Ishikawa (cell line): Measurements from ENCODE around the gene TGFBR3.

ENCODE experiments used
- CEBPB ChIP-seq: IDR thresholded peaks from 2 replicates; pipeline ENCODE4 v1.6.1; 2012
- CREB1 ChIP-seq: IDR thresholded peaks from 2 replicates; pipeline ENCODE4 v1.6.1; 2012; ENCODE audit warnings: low read depth
- EGR1 ChIP-seq: IDR thresholded peaks from 2 replicates; pipeline ENCODE4 v1.6.1; 2012
- EP300 ChIP-seq: IDR thresholded peaks from 2 replicates; pipeline ENCODE4 v1.6.1; 2012; ENCODE audit warnings: borderline replicate concordance
- FOXM1 ChIP-seq: IDR thresholded peaks from 2 replicates; pipeline ENCODE4 v1.6.1; 2012; ENCODE audit warnings: low read depth, borderline replicate concordance
- NFIC ChIP-seq: IDR thresholded peaks from 2 replicates; pipeline ENCODE4 v1.6.1; 2012
- RAD21 ChIP-seq: IDR thresholded peaks from 2 replicates; pipeline ENCODE4 v1.6.1; 2012; ENCODE audit warnings: low read depth
- TAF1 ChIP-seq: IDR thresholded peaks from 2 replicates; pipeline ENCODE4 v1.6.1; 2012; ENCODE audit warnings: low read depth, mild to moderate bottlenecking
- TCF12 ChIP-seq: IDR thresholded peaks from 2 replicates; pipeline ENCODE4 v1.6.1; 2012; ENCODE audit warnings: low read depth
- TEAD4 ChIP-seq: IDR thresholded peaks from 2 replicates; pipeline ENCODE4 v1.6.1; 2012
- YY1 ChIP-seq: IDR thresholded peaks from 2 replicates; pipeline ENCODE4 v1.6.1; 2012; ENCODE audit warnings: low read depth
- ZBTB7A ChIP-seq: IDR thresholded peaks from 2 replicates; pipeline ENCODE4 v1.6.1; 2012; ENCODE audit warnings: low read depth
- TF ChIP-seq, protein P1 (sequence below): IDR thresholded peaks from 2 replicates; pipeline ENCODE4 v1.6.1; 2012; ENCODE audit warnings: low read depth, mild to moderate bottlenecking
- TF ChIP-seq, protein P2 (sequence below): IDR thresholded peaks from 2 replicates; pipeline ENCODE4 v1.6.1; 2012
- TF ChIP-seq, protein P3 (sequence below): IDR thresholded peaks from 2 replicates; pipeline ENCODE4 v1.6.1; 2012

The TGFBR3 gene

DNA sequence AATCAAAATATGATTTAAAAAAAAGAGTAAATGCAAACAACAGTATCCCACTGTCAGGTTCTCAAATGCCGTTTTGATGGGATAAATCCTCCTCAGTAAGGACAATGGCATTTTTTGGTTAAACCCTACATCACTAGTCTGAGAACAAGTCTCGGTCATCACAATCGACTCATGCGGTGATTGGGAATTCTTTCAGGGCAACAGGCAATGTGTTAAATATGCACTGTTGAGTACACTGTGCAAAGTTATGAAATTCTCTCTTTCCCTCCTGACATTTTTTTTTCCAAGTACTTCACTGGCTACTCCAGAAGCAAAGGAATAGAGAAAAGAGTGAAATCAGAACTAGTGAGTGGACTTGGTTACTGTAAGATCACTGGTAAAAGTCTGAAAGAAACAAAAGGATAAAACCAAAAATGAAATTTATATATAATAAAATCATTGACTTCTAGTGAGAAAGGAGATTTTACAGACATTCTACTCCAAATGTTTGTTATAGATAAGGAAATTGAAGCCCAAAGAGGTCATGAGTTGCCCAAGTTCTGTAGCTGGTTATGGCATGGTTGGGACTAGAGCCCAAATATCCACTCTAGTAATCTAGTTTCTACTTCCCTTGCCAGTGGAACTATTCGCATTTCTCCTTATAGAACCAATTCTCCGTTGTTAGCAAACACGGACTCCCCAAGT lies 111.3 kb downstream of the TGFBR3 start:
- TF ChIP-seq TAF1: no peak
- no peak for TF ChIP-seq CEBPB
- no peak for TF ChIP-seq CREB1
- TF ChIP-seq, protein P1, sequence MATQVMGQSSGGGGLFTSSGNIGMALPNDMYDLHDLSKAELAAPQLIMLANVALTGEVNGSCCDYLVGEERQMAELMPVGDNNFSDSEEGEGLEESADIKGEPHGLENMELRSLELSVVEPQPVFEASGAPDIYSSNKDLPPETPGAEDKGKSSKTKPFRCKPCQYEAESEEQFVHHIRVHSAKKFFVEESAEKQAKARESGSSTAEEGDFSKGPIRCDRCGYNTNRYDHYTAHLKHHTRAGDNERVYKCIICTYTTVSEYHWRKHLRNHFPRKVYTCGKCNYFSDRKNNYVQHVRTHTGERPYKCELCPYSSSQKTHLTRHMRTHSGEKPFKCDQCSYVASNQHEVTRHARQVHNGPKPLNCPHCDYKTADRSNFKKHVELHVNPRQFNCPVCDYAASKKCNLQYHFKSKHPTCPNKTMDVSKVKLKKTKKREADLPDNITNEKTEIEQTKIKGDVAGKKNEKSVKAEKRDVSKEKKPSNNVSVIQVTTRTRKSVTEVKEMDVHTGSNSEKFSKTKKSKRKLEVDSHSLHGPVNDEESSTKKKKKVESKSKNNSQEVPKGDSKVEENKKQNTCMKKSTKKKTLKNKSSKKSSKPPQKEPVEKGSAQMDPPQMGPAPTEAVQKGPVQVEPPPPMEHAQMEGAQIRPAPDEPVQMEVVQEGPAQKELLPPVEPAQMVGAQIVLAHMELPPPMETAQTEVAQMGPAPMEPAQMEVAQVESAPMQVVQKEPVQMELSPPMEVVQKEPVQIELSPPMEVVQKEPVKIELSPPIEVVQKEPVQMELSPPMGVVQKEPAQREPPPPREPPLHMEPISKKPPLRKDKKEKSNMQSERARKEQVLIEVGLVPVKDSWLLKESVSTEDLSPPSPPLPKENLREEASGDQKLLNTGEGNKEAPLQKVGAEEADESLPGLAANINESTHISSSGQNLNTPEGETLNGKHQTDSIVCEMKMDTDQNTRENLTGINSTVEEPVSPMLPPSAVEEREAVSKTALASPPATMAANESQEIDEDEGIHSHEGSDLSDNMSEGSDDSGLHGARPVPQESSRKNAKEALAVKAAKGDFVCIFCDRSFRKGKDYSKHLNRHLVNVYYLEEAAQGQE: no peak
- no peak for TF ChIP-seq TEAD4
- TF ChIP-seq TCF12: no peak
- TF ChIP-seq, protein P2, sequence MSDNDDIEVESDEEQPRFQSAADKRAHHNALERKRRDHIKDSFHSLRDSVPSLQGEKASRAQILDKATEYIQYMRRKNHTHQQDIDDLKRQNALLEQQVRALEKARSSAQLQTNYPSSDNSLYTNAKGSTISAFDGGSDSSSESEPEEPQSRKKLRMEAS: no peak
- TF ChIP-seq EGR1: no peak
- TF ChIP-seq EP300: no peak
- no peak for TF ChIP-seq ZBTB7A
- TF ChIP-seq, protein P3, sequence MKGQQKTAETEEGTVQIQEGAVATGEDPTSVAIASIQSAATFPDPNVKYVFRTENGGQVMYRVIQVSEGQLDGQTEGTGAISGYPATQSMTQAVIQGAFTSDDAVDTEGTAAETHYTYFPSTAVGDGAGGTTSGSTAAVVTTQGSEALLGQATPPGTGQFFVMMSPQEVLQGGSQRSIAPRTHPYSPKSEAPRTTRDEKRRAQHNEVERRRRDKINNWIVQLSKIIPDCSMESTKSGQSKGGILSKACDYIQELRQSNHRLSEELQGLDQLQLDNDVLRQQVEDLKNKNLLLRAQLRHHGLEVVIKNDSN: no peak
- no peak for TF ChIP-seq YY1

DNA sequence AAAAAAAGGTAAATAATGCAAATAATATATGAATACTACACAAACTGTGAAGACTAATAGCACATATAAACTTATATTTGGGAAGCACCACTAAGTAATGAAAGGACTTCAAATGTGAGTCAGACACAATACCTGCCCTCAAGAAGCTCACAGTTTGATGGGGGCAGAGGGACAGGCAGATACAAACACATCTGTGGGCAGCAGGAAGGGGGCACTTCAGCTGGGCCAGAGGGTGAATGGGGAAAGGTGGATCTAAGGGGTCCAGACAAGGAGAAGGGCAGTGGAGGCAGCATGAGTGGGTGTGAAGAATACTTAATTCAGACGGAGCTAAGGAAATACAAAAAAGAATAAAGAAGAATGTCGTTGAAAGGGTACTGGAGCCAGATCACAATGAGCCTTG lies 114.2 kb downstream of the TGFBR3 start:
- TF ChIP-seq EGR1 (no peak), TAF1 (no peak), FOXM1 (no peak), CEBPB (no peak)
- TF ChIP-seq, protein P3: no peak

DNA sequence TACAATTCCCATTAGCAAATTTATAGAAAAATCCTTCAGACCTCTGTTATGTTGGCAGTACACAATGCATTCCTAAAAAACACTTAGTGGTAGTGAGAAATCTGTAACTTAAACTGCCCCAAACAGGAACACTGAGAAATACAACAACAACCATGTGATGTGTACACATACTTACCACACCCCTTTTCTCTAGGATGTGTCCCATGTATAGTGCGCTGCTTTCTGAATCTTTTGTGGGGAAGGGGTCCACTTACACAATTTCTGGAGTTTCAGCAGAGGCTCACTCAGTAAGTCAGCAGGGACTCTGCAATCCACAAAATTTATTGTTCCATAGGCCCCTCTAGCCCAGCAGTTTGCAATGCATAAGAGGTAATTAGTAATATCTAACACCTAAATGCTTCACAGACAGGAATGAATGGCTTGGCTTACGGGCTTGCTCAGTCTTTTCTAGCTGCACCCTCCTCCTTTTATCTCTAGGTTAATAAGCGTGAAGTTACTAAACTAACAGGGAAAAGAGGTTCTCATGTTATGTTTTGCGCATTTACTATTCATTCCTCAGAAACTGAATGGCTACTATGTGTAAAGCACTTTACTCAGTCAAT lies 115.2 kb downstream of the TGFBR3 start:
- TF ChIP-seq CEBPB (no peak), TAF1 (no peak), CREB1 (no peak), ZBTB7A (no peak), EGR1 (no peak), EP300 (no peak), TEAD4 (no peak), TCF12 (no peak), FOXM1 (no peak), YY1 (no peak), NFIC (no peak), RAD21 (no peak)
- TF ChIP-seq, protein P1: no peak
- TF ChIP-seq, protein P2: no peak

DNA sequence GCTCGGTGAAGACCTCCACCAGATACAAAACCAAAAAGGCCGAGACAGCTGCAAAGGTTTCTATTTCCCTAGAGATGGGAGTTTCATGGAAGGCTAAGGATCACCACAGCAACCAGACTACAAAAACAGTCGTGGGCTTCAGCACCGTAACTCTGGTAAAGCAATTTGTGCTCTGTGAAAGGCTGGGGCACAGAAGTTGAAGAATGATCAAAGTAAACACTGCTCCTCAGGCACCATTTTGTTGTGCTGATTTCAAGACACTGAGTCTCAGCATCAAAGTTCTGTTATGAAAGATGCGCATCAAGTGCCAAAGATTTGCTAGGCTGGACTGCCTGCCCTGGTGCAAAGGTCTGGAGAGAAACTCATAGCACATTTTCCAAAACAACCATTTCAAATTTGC lies 116.2 kb downstream of the TGFBR3 start:
- TF ChIP-seq EP300 (no peak), CEBPB (no peak), EGR1 (no peak), TAF1 (no peak), NFIC (no peak), CREB1 (no peak), ZBTB7A (no peak)
- TF ChIP-seq, protein P1: no peak
- TF ChIP-seq, protein P2: no peak
